CD4-positive, alpha-beta T cell treated with Interleukin-6 at 100 ng/mL for 8 hours (primary cell): ENCODE data around the gene ANXA11.
"Not testable (repeated sequence)": the region's sequence is repeated elsewhere in the genome, so short reads cannot be mapped to it uniquely, and the experiment has no call there.

ENCODE experiments used
- DNase-seq: peaks from one replicate; pipeline ENCODE4 v3.0.0-alpha.2; 2020; ENCODE audit warnings: mixed read lengths, low spot score

Gene ANXA11

DNA sequence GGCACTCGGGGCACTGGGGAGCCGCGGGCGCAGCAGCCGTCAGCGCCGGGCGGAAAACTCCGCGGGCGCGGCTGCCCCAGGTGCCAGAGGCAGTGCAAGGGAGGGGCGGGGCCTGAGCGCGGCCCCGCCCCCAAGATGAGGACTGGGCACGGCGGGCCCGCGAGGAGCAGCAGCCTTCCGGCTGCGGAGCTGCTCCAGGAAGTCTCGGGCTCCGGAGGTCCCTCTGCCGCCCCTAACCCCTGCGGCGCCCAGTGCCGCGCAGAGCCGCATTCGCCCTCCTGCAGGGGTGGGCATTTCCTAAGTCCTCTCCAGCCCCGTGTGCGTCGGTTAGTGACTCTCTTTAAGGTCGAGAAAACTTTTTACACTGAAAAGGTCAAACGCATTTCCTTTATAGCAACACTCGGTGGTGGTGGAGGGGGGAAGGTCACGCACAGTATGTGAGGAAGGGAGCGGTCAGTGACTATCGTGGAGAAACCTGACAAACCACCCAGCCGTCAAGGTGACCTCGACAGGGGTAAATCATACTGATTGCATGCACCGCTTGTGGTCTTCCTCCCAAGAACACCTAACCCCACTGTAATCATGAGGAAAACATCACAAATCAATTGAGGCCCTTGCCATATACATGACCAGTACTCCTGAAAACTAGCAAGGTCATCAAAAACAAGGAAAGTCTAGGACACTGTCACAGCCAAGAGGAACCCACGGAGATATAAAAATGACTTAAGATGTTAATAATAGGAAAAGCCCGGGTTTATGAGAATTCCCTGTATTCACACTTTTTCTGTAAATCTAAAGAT, at the start of gene ANXA11:
Gene ANXA11, minus strand, starts transcription at position 61 of the 800 bp plus-strand sequence. CDS start 32,676 bp downstream, outside the sequence.
- peak; percentile 86 for DNase-seq

- DNase-seq, result not testable (repeated sequence)
Measured at GRCh38 chr10:80254726-80255125, 49.4 kb upstream of the ANXA11 start.

DNA sequence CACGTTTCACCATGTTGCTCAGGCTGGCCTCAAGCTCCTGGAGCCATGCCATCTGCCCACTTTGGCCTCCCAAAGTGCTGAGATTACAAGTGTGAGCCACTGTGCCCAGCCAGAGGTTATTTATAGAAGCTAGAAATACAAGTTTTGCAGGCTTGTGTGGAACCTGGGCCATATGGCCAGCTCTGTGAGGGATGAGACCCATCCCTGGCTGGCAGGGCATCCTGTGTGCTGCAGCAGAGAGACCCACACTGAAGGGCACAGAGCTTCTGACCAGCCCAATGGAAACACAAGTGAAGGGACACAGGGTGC, 48.6 kb upstream of the ANXA11 start:
- not testable (repeated sequence) for DNase-seq

GRCh38 chr10:80253266-80253962, 48.1 kb upstream of the ANXA11 start:
- DNase-seq, result no peak

- DNase-seq, result no peak
Measured at GRCh38 chr10:80252296-80252887, 47.1 kb upstream of the ANXA11 start.

GRCh38 chr10:80251703-80252280, 46.5 kb upstream of the ANXA11 start:
- DNase-seq, result not testable (repeated sequence)

DNA sequence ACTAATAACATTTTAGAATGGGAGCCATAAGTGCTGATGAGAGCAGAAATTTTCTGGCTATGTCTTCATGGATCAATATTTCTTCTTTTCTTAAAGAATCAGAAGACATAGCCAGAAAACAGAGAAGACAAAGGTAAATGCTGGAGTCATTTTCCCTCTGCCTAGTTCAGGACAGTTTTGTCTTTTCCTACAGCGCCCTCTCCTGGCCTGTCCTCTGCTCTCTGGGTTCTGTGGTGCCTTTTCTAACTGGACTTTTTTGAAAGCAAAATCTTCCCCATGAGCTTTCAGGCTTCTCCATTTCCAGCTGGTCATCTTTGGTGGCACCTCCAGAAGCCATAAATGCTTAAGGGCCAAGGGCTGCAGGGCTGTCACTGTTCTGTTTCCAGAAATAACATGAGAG, 45.1 kb upstream of the ANXA11 start:
- not testable (repeated sequence) for DNase-seq

DNA sequence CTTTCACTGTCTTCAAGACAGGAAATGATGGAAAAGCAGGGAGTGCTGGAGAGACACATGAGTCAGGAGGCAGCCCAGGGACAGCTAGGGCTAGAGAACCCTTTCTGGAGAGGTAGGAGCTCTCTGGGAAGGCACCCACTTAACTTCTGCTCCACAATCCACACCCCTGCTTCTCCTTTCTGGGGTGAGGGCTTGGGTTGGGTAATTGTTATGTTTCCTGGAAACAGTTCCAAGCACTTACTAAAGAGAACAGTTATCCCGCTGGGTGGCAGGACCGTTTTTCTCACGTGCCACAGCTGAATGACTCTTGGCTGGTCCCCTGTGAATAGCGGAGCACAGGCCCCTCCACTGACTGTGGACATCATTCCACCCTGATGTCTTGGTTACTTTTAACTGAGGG, 44.6 kb upstream of the ANXA11 start:
- DNase-seq, result not testable (repeated sequence)

- not testable (repeated sequence) for DNase-seq
Measured at GRCh38 chr10:80247611-80248010, 42.3 kb upstream of the ANXA11 start.

GRCh38 chr10:80244371-80244770, 39.0 kb upstream of the ANXA11 start:
- not testable (repeated sequence) for DNase-seq

DNA sequence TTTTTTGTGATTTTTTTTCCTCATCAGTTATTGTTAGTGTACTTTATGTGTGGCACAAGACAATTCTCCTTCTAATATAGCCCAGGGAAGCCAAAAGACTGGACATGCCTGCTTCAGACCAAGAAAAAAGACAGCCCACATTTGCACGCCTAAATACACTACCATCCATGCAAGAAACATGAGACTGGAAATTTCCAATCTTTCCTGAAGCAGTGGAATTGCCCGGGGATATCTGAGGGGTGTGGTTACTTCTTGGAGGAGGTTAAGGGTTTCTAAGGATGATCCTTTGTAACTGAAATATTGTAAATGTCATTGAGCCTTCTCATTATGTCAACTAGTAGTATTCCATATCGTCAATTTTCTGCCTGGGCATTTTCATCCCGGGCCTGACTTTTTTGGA, 37.0 kb upstream of the ANXA11 start:
- DNase-seq, result not testable (repeated sequence)

- not testable (repeated sequence) for DNase-seq
Measured at GRCh38 chr10:80236457-80236856, 31.1 kb upstream of the ANXA11 start.

DNA sequence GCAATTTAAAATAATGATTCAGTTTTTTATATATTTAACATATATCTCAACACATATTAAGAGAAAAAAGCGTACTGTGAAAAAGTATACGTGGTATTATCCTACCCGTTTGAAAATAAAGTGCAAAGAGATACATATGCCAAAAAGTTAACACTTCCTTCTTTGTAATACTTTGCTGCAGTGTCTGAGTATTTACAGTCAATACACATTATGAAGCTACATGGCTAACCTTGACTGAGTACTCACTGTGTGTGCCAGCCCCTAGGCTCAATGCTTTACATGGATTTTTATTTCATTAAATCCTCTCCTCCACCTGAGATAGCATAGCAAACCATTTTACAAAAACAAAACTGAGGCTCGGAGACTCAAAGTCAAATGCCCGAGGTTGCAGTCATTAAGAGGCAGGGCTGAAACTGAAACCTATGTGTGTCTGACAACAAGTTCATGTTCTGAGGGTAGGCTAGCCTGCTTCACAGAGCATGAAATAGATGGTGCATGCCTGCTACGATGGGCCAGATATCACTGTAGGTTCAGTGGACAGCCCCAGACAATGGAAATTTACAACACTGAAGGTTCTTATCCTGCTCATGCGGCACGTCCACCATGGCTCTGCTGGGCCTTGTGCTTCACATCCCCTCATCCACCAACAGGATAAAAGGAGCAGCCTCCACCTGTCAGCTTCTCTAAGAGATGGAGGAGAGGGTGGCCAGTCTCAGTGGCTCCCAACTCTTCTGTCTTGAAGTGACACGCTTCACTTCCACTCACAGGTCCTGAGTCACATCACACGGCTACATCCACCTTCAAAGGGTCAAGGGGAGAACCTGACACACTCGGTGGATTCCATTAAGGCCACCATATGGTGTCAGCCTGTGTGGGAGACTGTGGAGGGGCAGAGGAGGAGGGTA, 29.2 kb upstream of the ANXA11 start:
- not testable (repeated sequence) for DNase-seq

DNA sequence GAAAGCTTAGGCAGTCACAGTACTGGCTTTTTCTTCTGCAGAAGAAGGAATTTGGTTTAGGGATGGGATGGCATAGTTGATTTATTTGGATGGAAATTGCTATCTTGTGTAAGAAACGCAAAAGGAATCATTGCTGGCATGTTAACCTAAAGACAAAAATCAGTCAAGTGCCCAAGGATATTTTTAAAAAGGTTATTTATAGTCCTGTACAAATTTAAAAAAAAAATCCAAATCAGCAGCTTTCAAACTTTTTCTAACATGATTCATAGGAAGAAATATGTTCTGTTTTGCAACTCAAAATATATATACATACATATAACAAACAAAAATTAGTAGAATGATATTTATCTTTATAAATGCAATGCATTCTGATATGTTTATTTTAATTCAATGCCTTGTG, 28.5 kb upstream of the ANXA11 start:
- not testable (repeated sequence) for DNase-seq

- DNase-seq, result not testable (repeated sequence)
Measured at GRCh38 chr10:80226723-80227122, 21.4 kb upstream of the ANXA11 start.

DNA sequence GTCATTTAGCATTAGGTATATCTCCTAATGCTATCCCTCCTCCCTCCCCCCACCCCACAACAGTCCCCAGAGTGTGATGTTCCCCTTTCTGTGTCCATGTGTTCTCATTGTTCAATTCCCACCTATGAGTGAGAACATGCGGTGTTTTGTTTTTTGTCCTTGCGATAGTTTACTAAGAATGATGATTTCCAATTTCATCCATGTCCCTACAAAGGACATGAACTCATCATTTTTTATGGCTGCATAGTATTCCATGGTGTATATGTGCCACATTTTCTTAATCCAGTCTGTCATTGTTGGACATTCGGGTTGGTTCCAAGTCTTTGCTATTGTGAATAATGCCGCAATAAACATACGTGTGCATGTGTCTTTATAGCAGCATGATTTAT, 17.7 kb upstream of the ANXA11 start:
- DNase-seq, result not testable (repeated sequence)

- DNase-seq, result not testable (repeated sequence)
Measured at GRCh38 chr10:80218878-80219277, 13.5 kb upstream of the ANXA11 start.

DNA sequence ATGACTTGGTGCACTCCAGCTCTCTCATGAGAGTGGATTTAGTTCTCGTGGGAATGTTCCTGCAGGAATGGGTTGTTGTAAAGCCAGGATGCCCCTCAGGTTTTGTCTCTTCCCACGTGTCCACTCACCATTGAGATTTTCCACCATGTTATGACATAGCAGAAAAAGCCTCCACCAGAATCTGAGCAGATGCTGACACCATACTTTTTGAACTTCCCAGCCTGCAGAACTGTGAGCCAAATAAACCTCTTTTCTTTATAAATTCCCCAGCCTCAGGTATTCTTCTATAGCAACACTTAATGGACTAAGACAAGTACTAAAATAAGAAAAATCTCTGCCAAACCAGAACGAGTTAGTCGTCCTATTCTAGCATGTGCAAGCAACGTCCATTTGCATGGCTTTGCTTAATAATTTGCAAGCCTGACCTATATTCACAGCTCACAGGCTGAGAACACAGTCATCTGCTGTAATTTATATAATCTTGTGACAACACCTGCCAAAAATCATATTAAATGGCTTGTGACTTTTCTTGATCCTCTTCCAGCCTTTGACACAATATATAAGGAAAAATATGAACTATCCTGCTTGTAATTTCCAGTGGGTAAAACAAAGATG, 9.1 kb upstream of the ANXA11 start:
- DNase-seq, result not testable (repeated sequence)

GRCh38 chr10:80212535-80213115, 7.3 kb upstream of the ANXA11 start:
- DNase-seq, result not testable (repeated sequence)

DNA sequence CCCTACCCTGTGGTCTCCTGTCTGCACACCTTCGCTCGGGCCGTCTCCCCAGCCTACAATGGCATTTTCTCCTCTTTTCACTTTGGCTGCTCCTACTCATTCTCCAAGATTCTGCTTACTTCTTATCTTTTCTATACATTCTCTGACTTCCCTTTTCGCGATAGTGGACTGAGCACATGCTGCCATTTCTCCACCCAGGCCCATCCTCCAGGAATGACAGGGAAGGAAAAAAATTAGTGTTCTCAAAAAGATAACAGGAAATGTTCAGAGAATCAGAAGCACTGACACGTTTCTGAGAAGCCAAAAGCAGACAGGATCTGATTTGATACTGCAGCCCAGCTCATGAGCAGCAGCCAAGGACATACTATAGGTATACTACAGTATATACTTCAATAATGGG, 6.4 kb upstream of the ANXA11 start:
- no peak for DNase-seq

DNA sequence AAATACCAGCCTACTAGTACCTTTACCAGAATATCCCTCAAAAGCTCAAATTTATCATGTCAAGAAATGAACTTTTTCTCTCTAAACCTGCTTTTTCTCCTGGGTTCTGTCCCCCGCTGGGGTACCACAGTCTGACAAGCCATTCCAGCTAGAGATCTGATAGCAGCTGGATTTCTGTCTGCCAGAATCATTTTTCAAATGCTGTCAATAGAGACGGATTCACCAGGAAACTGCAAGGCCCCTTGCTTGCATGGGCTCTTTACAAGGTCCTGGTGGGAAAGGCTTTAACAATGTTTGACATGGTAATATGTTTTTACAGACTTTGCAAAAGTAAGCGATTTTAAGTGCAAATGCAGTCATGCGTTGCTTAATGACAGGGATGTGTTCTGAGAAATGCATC, 4.9 kb upstream of the ANXA11 start:
- DNase-seq, result no peak
